ENCODE data around the gene HAND2.

HAND2 gene

GRCh38 chr4:173535165-173535902, 5.3 kb upstream of the HAND2 start:
- no peak overlapping the region for H3K9ac ChIP-seq (ENCODE audit: low read depth, low read length)
- no peak overlapping the region for H2AFZ ChIP-seq (ENCODE audit: low read depth, low read length)
- peaks cover 19% of the 10 kb centered on the region for H3K27me3 ChIP-seq (ENCODE audit: insufficient read depth, low read length, poor library complexity)
- ATAC-seq (ENCODE audit: insufficient read depth, low read depth) (no peak), DNase-seq (no peak)
- TF ChIP-seq, protein P1, sequence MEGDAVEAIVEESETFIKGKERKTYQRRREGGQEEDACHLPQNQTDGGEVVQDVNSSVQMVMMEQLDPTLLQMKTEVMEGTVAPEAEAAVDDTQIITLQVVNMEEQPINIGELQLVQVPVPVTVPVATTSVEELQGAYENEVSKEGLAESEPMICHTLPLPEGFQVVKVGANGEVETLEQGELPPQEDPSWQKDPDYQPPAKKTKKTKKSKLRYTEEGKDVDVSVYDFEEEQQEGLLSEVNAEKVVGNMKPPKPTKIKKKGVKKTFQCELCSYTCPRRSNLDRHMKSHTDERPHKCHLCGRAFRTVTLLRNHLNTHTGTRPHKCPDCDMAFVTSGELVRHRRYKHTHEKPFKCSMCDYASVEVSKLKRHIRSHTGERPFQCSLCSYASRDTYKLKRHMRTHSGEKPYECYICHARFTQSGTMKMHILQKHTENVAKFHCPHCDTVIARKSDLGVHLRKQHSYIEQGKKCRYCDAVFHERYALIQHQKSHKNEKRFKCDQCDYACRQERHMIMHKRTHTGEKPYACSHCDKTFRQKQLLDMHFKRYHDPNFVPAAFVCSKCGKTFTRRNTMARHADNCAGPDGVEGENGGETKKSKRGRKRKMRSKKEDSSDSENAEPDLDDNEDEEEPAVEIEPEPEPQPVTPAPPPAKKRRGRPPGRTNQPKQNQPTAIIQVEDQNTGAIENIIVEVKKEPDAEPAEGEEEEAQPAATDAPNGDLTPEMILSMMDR (IDR thresholded peaks at IDR 0.05; ENCODE audit: borderline replicate concordance, extremely low read depth, low read length, poor library complexity, severe bottlenecking) = no peak
- TF ChIP-seq EZH2 (IDR thresholded peaks at IDR 0.05; ENCODE audit: borderline replicate concordance, low read depth, low read length, severe bottlenecking) = no peak
- H3K79me2 ChIP-seq (ENCODE audit: insufficient read depth, low read length) = no peaks in the 10 kb centered on the region
- H3K36me3 ChIP-seq (ENCODE audit: insufficient read depth, low read length) = no peaks in the 10 kb centered on the region
- no peaks in the 10 kb centered on the region for H4K20me1 ChIP-seq (ENCODE audit: insufficient read depth, low read length)
- no peak overlapping the region for H3K27ac ChIP-seq (ENCODE audit: low read length)
- no peak overlapping the region for H3K4me3 ChIP-seq (ENCODE audit: low read depth in 1 of 2, low read length in 2 of 2)
- H3K4me1 ChIP-seq (ENCODE audit: insufficient read depth, low read length) = no peaks in the 10 kb centered on the region
- no peak overlapping the region for H3K4me2 ChIP-seq (ENCODE audit: insufficient read depth, low read length)
- no peaks in the 10 kb centered on the region for H3K9me3 ChIP-seq (ENCODE audit: insufficient read depth, low read length, severe bottlenecking)

DNA sequence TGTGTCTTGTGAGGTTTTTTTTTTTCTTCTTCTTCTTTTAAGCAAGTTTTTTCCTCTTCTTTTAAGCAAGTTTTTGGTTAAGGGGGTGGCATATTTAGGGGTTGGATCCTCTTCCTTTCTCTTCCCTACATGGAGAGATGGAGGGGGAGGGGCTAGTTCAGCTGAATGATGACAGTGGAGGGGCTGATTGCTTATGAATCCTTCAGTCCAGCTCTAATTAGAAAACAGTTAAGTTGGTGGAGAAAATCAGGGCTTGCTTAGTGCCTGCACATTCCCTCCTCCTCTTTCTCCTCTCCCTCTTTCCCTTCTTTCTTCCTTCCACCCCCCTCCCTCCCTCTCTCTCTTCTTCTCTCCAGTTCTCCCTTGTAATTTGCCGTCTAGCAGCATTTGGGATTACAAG, 4.4 kb upstream of the HAND2 start:
- Histone ChIP-seq H3K4me3 (ENCODE audit: low read depth in 1 of 2, low read length in 2 of 2) (no peak overlapping the region), H3K27ac (ENCODE audit: low read length) (no peak overlapping the region), H3K9me3 (ENCODE audit: insufficient read depth, low read length, severe bottlenecking) (no peaks in the 10 kb centered on the region), H3K27me3 (ENCODE audit: insufficient read depth, low read length, poor library complexity) (peaks cover 12% of the 10 kb centered on the region), H3K36me3 (ENCODE audit: insufficient read depth, low read length) (no peaks in the 10 kb centered on the region), H3K79me2 (ENCODE audit: insufficient read depth, low read length) (no peaks in the 10 kb centered on the region), H3K4me1 (ENCODE audit: insufficient read depth, low read length) (no peaks in the 10 kb centered on the region), H3K4me2 (ENCODE audit: insufficient read depth, low read length) (no peak overlapping the region), H4K20me1 (ENCODE audit: insufficient read depth, low read length) (no peaks in the 10 kb centered on the region), H2AFZ (ENCODE audit: low read depth, low read length) (no peak overlapping the region), H3K9ac (ENCODE audit: low read depth, low read length) (no peak overlapping the region)
- DNase-seq (no peak), ATAC-seq (ENCODE audit: insufficient read depth, low read depth) (no peak)
- no peak for TF ChIP-seq EZH2 (IDR thresholded peaks at IDR 0.05; ENCODE audit: borderline replicate concordance, low read depth, low read length, severe bottlenecking)
- TF ChIP-seq, protein P1 (IDR thresholded peaks at IDR 0.05; ENCODE audit: borderline replicate concordance, extremely low read depth, low read length, poor library complexity, severe bottlenecking) = no peak

DNA sequence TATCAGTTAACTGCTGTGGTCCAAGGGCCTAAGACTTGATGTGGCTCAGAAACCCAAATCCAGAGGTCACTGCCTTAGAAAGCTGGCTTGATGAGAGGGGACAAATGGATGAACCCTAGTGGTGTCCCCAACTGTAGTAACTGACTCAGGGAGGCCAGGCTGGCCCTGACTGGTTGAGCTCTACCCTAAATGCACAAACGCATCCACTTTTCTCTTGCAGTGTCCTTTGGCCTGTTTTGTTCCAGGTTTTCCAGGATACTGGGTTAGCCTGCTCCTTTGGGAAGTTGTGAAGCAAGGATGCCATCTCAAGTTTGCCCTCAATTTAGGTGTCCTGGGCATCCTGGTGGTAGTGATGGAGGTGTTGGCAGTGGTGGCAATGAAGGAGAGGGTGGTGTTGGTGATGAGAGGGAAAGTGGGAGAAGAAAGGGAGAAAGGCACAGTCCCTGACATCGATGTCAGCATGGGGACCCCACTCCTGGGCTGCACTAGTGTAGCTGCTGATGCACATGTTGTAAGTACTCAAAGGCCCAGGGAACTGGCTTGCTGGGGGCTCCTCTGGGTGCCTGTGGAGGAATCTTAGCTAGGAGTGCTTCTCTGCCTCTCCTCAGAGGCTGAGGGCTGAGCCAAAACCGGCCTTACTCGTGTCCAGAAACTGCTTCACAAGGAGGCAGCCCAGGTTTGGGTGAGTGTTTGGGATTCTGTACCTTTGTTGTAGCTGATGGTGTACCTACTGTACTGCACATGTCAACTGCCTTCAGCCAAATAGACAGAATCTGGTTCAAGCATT, 2.9 kb upstream of the HAND2 start:
- Histone ChIP-seq H2AFZ (ENCODE audit: low read depth, low read length) (no peak overlapping the region), H3K4me1 (ENCODE audit: insufficient read depth, low read length) (no peaks in the 10 kb centered on the region), H3K36me3 (ENCODE audit: insufficient read depth, low read length) (no peaks in the 10 kb centered on the region), H3K9me3 (ENCODE audit: insufficient read depth, low read length, severe bottlenecking) (no peaks in the 10 kb centered on the region), H3K4me3 (ENCODE audit: low read depth in 1 of 2, low read length in 2 of 2) (no peak overlapping the region), H3K27ac (ENCODE audit: low read length) (no peak overlapping the region), H3K4me2 (ENCODE audit: insufficient read depth, low read length) (no peak overlapping the region), H3K27me3 (ENCODE audit: insufficient read depth, low read length, poor library complexity) (peaks cover 8% of the 10 kb centered on the region), H3K9ac (ENCODE audit: low read depth, low read length) (no peak overlapping the region), H3K79me2 (ENCODE audit: insufficient read depth, low read length) (no peaks in the 10 kb centered on the region), H4K20me1 (ENCODE audit: insufficient read depth, low read length) (no peaks in the 10 kb centered on the region)
- ATAC-seq (ENCODE audit: insufficient read depth, low read depth) = no peak
- no peak for DNase-seq
- TF ChIP-seq, protein P1 (IDR thresholded peaks at IDR 0.05; ENCODE audit: borderline replicate concordance, extremely low read depth, low read length, poor library complexity, severe bottlenecking) = no peak
- TF ChIP-seq EZH2 (IDR thresholded peaks at IDR 0.05; ENCODE audit: borderline replicate concordance, low read depth, low read length, severe bottlenecking) = no peak

Data from DND-41 (cell line).